Testis (tissue), 3 donors: Measurements from ENCODE around the gene KRT72. TPM values are rescaled to one million over a fixed set of nuclear protein-coding genes. Genes with fewer than 3 reads are reported as not detected.

ENCODE experiments used
- DNase-seq: peaks from one replicate; pipeline ENCODE4 v3.0.0-alpha.2; 2019
- H3K27ac ChIP-seq, 2 donors: fragments of 200-600 bp; sonication (generic); one replicate each; pipeline ENCODE4 v1.5.1; 2019
- H3K27me3 ChIP-seq: fragments of 200-600 bp; sonication (generic); one replicate; pipeline ENCODE4 v1.5.1; 2019
- H3K36me3 ChIP-seq: fragments of 200-600 bp; sonication (generic); one replicate; pipeline ENCODE4 v1.5.1; 2017; ENCODE audit warnings: low read depth; ENCODE audit errors: missing control alignments
- H3K4me1 ChIP-seq: fragments of 200-600 bp; sonication (generic); one replicate; pipeline ENCODE4 v1.5.1; 2019
- H3K4me3 ChIP-seq, 2 donors: fragments of 200-600 bp; sonication (generic); one replicate each; pipeline ENCODE4 v1.5.1; 2017 to 2019
- H3K9me3 ChIP-seq: fragments of 200-600 bp; sonication (generic); one replicate; pipeline ENCODE4 v1.5.1; 2017
- POLR2A ChIP-seq: fragments of 450-650 bp; IDR thresholded peaks from one replicate; pipeline ENCODE4 v1.6.1; 2017; ENCODE audit warnings: antibody characterized with exemption, mild to moderate bottlenecking, moderate library complexity
- WGBS, 2 donors: methylation state at CpG; one replicate each; pipeline ENCODE4 v1.1.5; 2018; 5-methylcytosine and 5-hydroxymethylcytosine counted together
- intact Hi-C: fragments of 100-400 bp; cut with DNase I; formaldehyde crosslinking; loops from one replicate; pipeline ENCODE4 v1.15.1; 2023; ENCODE audit warnings: low total_unique reads
- polyA plus RNA-seq: library from polyadenylated mRNA; stranded (reverse); fragments of 350-450 nt; fragmentation: Illumina TruSeq; extraction: RNeasy Lipid Tissue Mini Kit (QIAGEN cat#74804); gene quantifications from one replicate; pipeline ENCODE4 v1.2.3, GENCODE V29; 2014; ENCODE audit warnings: low read depth, low replicate concordance; ENCODE audit not compliant: insufficient read depth
- total RNA-seq, 2 donors: library from RNA; depleted of rRNA; stranded (reverse); fragments of >200 nt; gene quantifications; one replicate each; pipeline ENCODE4 v1.2.3, GENCODE V29; 2016
- TF ChIP-seq, protein P1 (sequence below), 3 experiments: fragments of 450-650 bp in 2 of 3; fragments of 200-600 bp in 1 of 3; sonication (generic) in 1 of 3; IDR thresholded peaks; one replicate each; pipeline ENCODE4 v1.5.1; 2016 to 2019; ENCODE audit warnings: antibody characterized with exemption in 3 of 3, mild to moderate bottlenecking in 2 of 3, moderate library complexity in 1 of 3

KRT72 gene
- total and polyA plus RNA-seq, 3 donors from 2014 or later: 11.7 to 85.0 (median 16.5) TPM

DNA sequence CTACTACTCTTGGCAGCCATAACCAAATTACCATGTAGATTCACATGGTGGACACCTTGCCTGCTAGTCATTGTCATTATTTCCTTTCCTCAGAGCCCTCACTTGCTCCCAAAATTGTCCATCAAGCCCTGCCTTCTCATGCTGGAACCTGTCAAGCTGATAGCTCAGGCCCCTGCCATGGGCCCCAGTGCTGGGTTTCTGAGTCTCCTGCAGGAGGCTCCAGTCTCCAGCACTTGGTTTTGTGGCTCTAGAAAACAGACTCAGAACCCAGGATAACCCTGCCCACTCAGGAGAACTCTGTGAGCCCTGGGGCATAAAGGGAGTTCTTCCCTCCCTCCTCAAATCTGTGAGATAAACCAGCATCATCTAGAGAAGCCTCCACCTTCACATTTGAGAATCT, 59.1 kb downstream of the KRT72 start:
- Histone ChIP-seq H3K27ac (no peak overlapping the region), H3K4me1 (peaks cover 7% of the 10 kb centered on the region), H3K4me3 (no peak overlapping the region), H3K36me3 (no peaks in the 10 kb centered on the region), H3K9me3 (no peaks in the 10 kb centered on the region), H3K27me3 (no peaks in the 10 kb centered on the region)
- DNase-seq: no peak
- TF ChIP-seq, protein P1, sequence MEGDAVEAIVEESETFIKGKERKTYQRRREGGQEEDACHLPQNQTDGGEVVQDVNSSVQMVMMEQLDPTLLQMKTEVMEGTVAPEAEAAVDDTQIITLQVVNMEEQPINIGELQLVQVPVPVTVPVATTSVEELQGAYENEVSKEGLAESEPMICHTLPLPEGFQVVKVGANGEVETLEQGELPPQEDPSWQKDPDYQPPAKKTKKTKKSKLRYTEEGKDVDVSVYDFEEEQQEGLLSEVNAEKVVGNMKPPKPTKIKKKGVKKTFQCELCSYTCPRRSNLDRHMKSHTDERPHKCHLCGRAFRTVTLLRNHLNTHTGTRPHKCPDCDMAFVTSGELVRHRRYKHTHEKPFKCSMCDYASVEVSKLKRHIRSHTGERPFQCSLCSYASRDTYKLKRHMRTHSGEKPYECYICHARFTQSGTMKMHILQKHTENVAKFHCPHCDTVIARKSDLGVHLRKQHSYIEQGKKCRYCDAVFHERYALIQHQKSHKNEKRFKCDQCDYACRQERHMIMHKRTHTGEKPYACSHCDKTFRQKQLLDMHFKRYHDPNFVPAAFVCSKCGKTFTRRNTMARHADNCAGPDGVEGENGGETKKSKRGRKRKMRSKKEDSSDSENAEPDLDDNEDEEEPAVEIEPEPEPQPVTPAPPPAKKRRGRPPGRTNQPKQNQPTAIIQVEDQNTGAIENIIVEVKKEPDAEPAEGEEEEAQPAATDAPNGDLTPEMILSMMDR (IDR thresholded peaks at IDR 0.05): no peak
- TF ChIP-seq POLR2A: no peak
- intact Hi-C loops: no loop called here

DNA sequence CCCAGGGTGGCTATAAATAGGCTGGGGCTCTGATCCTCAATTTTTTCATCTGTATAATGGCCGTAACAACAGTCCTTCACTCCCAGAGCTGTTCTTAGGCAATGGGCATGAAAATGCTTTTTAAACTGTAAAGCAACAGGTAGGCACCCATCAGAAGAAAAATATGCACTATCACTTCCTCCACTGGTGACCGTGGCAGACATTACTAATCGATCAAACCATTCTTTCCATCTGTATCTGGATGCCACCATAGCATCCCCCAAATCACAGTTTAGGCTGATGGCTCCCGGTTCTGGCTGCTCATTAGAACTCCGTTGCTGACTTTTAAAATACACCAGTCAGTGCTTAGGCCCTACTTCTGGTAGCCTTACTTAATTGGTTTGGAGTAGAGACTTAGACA, 59.6 kb downstream of the KRT72 start:
- peaks cover 7% of the 10 kb centered on the region for H3K4me1 ChIP-seq
- H3K27me3 ChIP-seq: no peaks in the 10 kb centered on the region
- H3K9me3 ChIP-seq: no peaks in the 10 kb centered on the region
- H3K27ac ChIP-seq: no peak overlapping the region
- TF ChIP-seq, protein P1 (IDR thresholded peaks at IDR 0.05): no peak
- no peak overlapping the region for H3K4me3 ChIP-seq
- no peaks in the 10 kb centered on the region for H3K36me3 ChIP-seq
- WGBS, 2 donors: 93 to 97% methylated on average over 5 of the region's 5 CpGs
- intact Hi-C loops: no loop called here
- no peak for DNase-seq

DNA sequence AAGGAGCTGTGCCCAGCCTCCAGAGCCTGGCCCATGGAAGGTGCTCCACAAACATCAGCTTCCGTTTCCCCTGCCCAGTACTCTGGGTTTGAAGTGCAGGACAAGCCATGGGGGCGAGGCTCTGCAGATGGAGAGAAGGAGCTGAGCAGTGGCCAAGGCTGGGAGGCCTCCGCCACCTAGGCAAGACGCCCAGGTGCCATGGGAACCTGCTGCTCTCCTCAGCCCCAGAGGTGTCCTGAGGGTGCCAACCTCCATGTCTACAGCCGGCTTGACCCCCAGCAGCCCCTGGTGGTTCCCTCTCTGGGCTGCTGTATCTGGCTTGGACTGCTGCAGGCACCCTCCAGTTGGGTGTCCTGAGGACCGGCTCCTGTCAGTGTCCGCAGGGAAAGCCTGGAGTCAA, 60.7 kb downstream of the KRT72 start:
- H3K27me3 ChIP-seq: no peaks in the 10 kb centered on the region
- H3K4me3 ChIP-seq: no peak overlapping the region
- H3K36me3 ChIP-seq: no peaks in the 10 kb centered on the region
- peaks cover 7% of the 10 kb centered on the region for H3K4me1 ChIP-seq
- no peaks in the 10 kb centered on the region for H3K9me3 ChIP-seq
- TF ChIP-seq, protein P1 (IDR thresholded peaks at IDR 0.05): no peak
- TF ChIP-seq POLR2A: no peak
- intact Hi-C loops: no loop called here
- 95 to 98% methylated on average over 6 to 7 of the region's 7 CpGs for WGBS, 2 donors
- H3K27ac ChIP-seq: no peak overlapping the region
- DNase-seq: no peak

DNA sequence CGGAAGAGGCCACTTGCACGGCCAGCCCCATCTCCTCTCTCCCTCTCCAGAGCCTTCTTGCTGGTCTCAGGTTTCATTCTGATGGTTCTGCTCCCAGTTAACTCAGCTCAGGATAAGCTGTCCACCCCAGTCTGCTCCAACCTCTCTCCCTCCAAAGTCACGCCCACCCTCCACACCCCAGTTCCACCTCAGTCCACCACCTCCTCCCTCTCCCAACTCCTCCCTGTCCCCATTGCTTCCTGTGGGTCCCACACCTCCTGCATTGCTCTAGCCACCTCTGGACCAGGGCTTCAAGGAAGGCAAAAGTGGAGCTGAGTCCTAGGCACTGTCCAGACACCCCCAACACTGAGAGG, 61.5 kb downstream of the KRT72 start:
- no peaks in the 10 kb centered on the region for H3K9me3 ChIP-seq
- no peaks in the 10 kb centered on the region for H3K36me3 ChIP-seq
- H3K4me1 ChIP-seq: peaks cover 7% of the 10 kb centered on the region
- no peak for DNase-seq
- TF ChIP-seq, protein P1 (IDR thresholded peaks at IDR 0.05): no peak
- no peak for TF ChIP-seq POLR2A
- no peaks in the 10 kb centered on the region for H3K27me3 ChIP-seq
- no peak overlapping the region for H3K4me3 ChIP-seq
- intact Hi-C loops: no loop called here
- no peak overlapping the region for H3K27ac ChIP-seq
- WGBS, 2 donors: 89 to 95% methylated on average over 3 of the region's 3 CpGs

DNA sequence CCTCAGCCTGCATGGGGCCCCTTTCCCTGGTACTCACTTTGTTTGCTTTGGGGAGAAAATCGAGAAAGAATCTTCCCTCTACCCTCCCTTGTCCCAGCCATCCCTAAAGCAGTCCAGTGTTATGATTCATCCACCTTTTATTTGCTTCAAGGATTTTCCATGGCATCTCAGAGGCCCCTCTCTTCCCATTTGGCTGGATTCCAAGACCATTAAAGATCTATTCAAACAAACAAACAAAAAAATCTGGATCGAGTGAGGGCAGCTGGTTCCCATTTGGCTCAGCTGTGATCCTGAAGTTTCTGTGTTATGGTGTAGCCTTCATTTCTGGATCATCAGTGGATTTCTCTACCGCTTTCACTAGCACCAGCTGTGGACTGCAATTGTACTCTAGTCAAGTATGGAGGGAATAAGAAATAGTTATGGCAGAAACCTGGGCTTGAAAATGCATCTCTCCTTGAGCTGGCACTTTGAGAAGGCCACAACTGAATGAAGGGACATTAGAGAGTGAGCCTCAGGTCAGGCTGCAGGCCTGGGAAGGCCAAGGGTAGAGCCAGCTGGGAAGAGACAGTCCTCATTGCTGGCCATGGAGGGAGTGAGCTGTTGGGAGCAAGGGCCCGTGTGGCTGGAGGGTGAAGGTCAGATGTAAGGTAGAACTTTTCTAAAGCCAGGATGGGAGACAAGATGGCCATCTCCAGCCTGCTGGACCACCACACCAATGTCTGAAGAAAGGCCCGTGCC, 62.0 kb downstream of the KRT72 start:
- H3K4me3 ChIP-seq: no peak overlapping the region
- no peaks in the 10 kb centered on the region for H3K9me3 ChIP-seq
- no peaks in the 10 kb centered on the region for H3K36me3 ChIP-seq
- intact Hi-C loops: no loop called here
- no peaks in the 10 kb centered on the region for H3K27me3 ChIP-seq
- TF ChIP-seq, protein P1 (IDR thresholded peaks at IDR 0.05): no peak
- no peak for TF ChIP-seq POLR2A
- no peak for DNase-seq
- H3K4me1 ChIP-seq: peaks cover 7% of the 10 kb centered on the region
- no peak overlapping the region for H3K27ac ChIP-seq
- WGBS, 2 donors: 57 to 62% methylated on average over 5 of the region's 5 CpGs
